ENCODE measurements around the gene IL1RL2.

Gene IL1RL2
- 0 to 0.15 (median 0) reads per million in 4 donors for total RNA-seq

- no peak for DNase-seq
Measured at GRCh38 chr2:102186791-102187495, at the start of gene IL1RL2. TSS of gene IL1RL2 (plus strand) at chr2:102187023. CDS start at chr2:102187868, 845 bp downstream.

- DNase-seq = peak in 1 of 5 donors; percentile 57
Measured at GRCh38 chr2:102137138-102137537, 49.7 kb upstream of the IL1RL2 start.

DNA sequence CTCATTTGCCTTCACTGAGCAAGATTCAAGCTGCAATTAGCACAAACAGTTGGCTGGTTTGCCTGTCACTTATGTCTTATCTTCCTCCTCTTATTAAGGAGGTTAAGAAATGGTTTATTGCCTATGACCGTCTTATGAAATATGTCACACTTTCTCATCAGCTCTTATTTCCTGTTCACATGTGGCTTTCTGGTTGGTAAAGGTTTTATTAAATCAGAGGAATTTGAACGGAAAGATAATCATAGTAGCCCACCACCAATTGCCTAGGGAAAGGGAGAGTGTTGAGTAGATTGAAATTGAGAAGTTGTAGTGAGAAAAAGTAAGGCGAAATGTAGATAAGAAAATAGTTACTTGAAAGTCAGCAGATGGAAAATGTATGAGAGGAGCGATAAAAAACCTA, 48.5 kb upstream of the IL1RL2 start:
- peak in 1 of 5 donors; percentile 48 for DNase-seq

- no peak for DNase-seq
Measured at GRCh38 chr2:102139851-102140250, 47.0 kb upstream of the IL1RL2 start.

GRCh38 chr2:102140377-102140776, 46.4 kb upstream of the IL1RL2 start:
- no peak for DNase-seq

GRCh38 chr2:102141011-102141943, 45.5 kb upstream of the IL1RL2 start:
- no peak for DNase-seq

GRCh38 chr2:102141970-102142828, 44.6 kb upstream of the IL1RL2 start, which contains the start of gene IL1R1:
TSS of gene IL1R1 (plus strand) at chr2:102142746. CDS start at chr2:102157725, 14,979 bp downstream.
- DNase-seq = no peak

GRCh38 chr2:102142829-102143449, 43.9 kb upstream of the IL1RL2 start:
- DNase-seq = no peak

DNA sequence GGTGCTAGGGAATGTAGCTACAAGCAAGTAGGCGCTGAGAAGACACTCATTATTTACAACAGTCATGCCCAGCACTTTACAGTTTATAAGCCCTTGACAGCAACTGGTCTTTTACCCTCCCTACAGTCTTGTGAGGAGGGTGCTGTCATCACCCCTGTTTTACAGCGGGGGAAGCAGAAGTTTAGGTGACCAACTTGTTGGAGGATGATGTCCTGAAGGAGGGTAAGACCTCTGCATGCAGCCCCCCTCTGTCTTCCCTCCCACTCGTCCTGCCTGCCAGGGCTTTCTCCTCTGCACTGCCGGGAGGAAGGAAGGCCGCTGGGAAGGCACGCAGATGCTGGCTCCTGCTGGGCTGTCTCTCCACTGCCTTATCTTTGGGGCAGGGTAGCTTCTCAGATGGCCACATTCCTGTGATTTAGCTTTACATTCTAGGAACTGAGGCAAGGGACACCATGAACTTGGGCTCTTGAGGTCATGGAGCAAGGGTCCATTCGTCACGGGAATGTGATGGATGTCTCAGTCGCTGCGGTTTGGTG, 43.3 kb upstream of the IL1RL2 start:
- no peak for DNase-seq

DNA sequence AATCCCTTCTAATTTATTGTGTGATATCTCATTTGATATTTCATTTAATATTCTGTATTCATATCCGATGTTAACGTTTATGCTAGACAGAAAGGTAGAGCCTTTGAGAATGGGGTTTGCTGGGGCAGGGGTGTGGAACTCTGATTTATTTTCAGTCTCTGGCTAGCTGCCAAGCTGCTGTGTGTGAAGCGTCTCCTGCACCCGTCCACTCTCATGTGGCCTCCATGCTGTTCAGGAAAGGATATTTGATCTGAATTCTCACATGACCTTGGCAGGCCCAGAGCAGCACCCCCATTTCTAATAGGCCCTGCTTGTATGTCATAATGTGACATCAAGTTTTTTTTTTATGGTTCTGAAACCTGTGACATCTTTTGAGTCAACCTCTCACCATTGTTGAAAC, 42.7 kb upstream of the IL1RL2 start:
- DNase-seq = no peak

GRCh38 chr2:102145107-102145506, 41.7 kb upstream of the IL1RL2 start:
- DNase-seq = no peak

- no peak for DNase-seq
Measured at GRCh38 chr2:102145934-102146333, 40.9 kb upstream of the IL1RL2 start.

GRCh38 chr2:102147935-102148334, 38.9 kb upstream of the IL1RL2 start:
- DNase-seq = no peak

GRCh38 chr2:102149243-102149642, 37.6 kb upstream of the IL1RL2 start:
- no peak for DNase-seq

DNA sequence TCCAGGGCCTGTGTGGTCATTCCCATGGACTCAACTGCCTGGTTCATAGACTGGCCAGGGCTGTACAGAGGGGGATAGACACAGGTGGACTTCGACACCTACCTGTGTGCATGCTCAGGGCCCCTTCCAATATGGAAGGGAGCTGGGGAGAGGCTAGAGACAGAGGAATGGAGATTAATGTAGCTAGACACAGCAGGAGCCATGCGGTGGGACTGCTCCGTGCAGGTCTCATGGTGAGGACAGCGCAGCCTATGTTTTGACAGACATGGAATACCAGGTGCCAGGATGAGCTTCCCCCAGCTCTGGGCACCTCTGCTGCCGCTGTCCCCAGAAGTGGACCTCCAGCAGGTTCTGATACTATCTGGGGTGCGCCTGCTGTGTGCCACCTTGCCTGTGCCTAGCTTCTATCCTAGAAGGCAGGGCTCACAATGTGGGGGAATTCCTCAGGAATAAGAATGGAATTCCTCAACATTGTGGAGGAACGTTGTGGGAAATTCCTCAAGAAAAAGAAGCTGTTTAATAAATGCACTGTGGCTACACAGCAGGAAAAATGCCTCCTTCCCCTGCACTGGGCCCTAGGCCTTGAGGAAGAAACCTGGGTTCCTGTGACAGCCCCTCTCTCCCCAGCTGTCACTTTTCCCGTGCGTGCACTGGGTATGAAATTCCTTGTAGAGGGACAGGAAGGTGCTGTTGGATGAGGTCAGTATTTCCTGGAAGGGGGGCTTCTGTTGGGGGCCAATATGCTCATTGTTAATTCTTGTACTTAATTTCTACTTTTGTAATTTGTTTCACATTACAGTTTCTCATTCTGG, 37.0 kb upstream of the IL1RL2 start:
- DNase-seq = no peak

DNA sequence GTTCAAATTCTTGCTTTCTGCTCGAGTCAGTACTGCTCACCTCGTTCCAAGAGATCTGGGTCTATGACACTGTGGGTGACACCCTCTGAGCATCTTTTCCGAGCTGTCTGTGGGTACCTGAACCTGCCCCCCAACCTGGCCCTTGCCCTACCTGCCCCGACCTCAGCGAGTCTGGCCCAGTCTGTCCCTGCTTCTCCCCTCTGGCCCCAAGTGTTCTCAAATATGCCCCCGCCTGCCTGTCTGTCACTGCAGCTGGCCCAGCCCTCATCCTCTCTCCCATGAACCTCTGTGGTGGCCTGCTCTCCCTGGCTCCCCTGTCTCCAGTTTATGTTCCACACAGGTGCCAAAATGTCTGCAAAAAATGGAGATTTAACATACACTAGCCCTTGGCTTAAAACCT, 32.5 kb upstream of the IL1RL2 start:
- DNase-seq = no peak

- no peak for DNase-seq
Measured at GRCh38 chr2:102154946-102155702, 31.7 kb upstream of the IL1RL2 start.

DNA sequence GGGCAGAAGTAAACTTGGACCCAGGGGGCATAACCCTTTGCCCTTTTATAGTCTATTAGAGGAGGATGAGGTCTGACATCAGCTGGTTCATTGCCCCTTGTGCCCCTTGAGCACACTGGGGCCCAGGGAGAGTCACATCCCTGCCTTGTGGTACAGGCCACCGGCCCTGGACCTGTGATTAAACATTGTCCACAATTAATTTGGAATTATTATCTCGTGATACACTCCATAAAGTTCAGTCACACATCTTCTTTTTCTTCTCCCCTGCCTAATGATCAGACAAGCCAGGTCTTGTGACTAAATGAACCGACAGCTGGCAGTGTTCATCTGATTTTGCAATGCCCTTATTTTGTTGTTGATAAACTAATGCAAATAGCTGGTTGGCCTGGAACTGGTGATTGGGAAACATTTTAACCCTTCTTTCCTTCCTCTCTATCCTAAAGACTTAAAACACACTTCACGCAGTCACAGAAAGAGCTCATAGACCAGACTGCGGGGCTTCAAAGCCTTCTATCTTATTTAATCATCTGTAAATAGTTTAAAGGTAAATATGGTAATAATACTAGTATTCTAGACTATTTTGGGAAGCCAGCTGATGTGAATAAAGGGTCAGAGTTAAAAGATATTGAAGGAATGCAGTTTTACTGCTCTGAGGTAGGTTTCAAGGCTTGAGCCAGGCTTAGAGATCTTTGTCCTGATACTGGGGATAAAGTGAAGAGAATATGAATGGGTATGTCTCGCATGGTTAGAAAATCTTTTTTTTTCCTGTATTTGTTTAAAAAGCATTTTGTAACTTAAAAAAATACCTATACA, 30.9 kb upstream of the IL1RL2 start:
- no peak for DNase-seq

- DNase-seq = no peak
Measured at GRCh38 chr2:102158011-102158755, 28.6 kb upstream of the IL1RL2 start.
